Measurements from ENCODE around the gene SFRP5. TPM values are rescaled to one million over a fixed set of nuclear protein-coding genes. Genes with fewer than 3 reads are reported as not detected.

SFRP5 gene
- total and polyA plus RNA-seq, 2 of the 13 experiments (the other 11 are each of a cell fraction or from before 2014, with no cell fraction given): 0.32 to 1.7 TPM

DNA sequence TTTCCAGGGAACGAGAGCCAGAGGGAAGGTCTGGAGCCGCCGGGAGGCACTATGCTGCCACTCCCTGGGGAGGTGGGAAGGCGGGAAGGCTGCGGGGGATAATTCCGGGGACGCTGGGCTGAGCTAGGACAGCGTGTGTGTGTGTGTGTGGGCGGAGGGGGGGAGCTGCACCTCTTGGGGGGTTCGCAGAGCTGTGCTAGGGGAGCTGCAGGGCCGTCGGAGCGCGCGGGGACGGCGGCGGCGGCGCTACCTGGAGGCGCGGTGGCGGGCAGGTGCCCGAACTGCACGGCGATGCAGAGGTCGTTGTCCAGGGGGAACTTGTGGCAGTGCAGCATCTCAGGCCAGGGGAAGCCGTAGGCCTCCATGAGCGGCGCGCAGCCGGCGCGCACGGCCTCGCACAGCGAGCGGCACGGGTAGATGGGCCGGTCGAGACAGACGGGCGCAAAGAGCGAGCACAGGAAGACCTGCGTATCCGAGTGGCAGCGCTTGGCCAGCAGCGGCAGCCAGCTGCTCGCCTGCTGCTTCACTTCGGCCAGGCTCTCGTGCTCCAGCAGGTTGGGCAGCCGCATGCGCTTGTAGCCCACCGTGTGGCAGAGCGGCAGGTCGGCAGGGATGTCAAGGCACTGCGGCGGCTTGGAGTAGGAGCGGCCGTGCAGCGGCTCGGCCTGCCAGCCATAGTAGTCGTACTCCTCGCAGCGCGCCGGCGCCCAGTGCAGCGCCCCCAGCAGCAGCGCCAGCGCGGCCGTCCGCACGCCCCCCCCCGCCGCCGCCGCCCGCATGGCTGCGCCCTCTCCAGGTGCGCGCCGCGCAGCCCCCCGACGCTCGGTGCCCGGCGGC is 526 bp downstream of the SFRP5 start:
- POLR2A ChIA-PET: no interaction called here
- in situ Hi-C loops (cut with HindIII; ENCODE audit: extremely low pct_ligation_motif_present, low pct_unique_long_range_greater_than_20kb) (no loop called here), intact Hi-C loops (cut with micrococcal nuclease; ENCODE audit: unreplicated experiment) (no loop called here)
- 6% methylated on average over 3 of the region's 90 CpGs for WGBS (ENCODE audit: low lambda C conversion rate)
- H3K27me3 ChIP-seq (ENCODE audit: control insufficient read depth in 1 of 2, insufficient read depth in 2 of 2, low read length in 2 of 2): peaks cover 6 to 30% of the 10 kb centered on the region in 2 experiments
- no peak overlapping the region for H3K27ac ChIP-seq (ENCODE audit: extremely low read length, insufficient read depth, low read length)
- H3K4me1 ChIP-seq (ENCODE audit: insufficient read depth, low read length): peaks cover 49% of the 10 kb centered on the region
- peak overlapping the region; percentile 81 for H3K4me2 ChIP-seq (ENCODE audit: low read depth, low read length)
- no TSS peak for BruUV-seq (replicated peaks)
- H3K9me3 ChIP-seq (ENCODE audit: low read length): no peaks in the 10 kb centered on the region
- no peaks in the 10 kb centered on the region for H3K79me2 ChIP-seq (ENCODE audit: insufficient read depth, low read length)
- no peak for FAIRE-seq
- H3K4me3 ChIP-seq (replicated peaks in 1 of 3; ENCODE audit: insufficient read depth in 1 of 3, low read depth in 2 of 3, low read length in 3 of 3): peak overlapping the region in 2 of 3 experiments; percentile 47 to 61; a peak in 3 of 6 replicates
- ATAC-seq: peak; percentile 39
- CTCF ChIA-PET (ENCODE audit: low intra/inter-chr PET ratio, low total read pairs): no interaction called here
- H3K36me3 ChIP-seq (replicated peaks in 1 of 2; ENCODE audit: control insufficient read depth in 1 of 2, insufficient read depth in 2 of 2, low read length in 2 of 2): no peaks in the 10 kb centered on the region
- no peak overlapping the region for H2AFZ ChIP-seq (ENCODE audit: low read length)
- no peak overlapping the region for H3K9ac ChIP-seq (ENCODE audit: insufficient read depth, low read depth, low read length)
- H4K20me1 ChIP-seq (ENCODE audit: insufficient read depth, low read length): no peaks in the 10 kb centered on the region
- no peak for DNase-seq (ENCODE audit: low spot score)
- TF ChIP-seq PITX1 (CRISPR knock-in tag; IDR thresholded peaks at IDR 0.05): no peak
- no peak for TF ChIP-seq AKAP8 (CRISPR knock-in tag; IDR thresholded peaks at IDR 0.05)
- TF ChIP-seq, protein P1, sequence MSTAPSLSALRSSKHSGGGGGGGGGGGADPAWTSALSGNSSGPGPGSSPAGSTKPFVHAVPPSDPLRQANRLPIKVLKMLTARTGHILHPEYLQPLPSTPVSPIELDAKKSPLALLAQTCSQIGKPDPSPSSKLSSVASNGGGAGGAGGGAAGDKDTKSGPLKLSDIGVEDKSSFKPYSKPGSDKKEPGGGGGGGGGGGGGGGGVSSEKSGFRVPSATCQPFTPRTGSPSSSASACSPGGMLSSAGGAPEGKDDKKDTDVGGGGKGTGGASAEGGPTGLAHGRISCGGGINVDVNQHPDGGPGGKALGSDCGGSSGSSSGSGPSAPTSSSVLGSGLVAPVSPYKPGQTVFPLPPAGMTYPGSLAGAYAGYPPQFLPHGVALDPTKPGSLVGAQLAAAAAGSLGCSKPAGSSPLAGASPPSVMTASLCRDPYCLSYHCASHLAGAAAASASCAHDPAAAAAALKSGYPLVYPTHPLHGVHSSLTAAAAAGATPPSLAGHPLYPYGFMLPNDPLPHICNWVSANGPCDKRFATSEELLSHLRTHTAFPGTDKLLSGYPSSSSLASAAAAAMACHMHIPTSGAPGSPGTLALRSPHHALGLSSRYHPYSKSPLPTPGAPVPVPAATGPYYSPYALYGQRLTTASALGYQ (CRISPR knock-in tag; IDR thresholded peaks at IDR 0.05): no peak
- TF ChIP-seq ZNF563 (CRISPR knock-in tag; IDR thresholded peaks at IDR 0.05): no peak
- no peak for TF ChIP-seq TBX2 (CRISPR knock-in tag; IDR thresholded peaks at IDR 0.05; ENCODE audit: borderline replicate concordance)
- TF ChIP-seq NFAT5 (CRISPR knock-in tag; IDR thresholded peaks at IDR 0.05): no peak
- TF ChIP-seq, protein P2, sequence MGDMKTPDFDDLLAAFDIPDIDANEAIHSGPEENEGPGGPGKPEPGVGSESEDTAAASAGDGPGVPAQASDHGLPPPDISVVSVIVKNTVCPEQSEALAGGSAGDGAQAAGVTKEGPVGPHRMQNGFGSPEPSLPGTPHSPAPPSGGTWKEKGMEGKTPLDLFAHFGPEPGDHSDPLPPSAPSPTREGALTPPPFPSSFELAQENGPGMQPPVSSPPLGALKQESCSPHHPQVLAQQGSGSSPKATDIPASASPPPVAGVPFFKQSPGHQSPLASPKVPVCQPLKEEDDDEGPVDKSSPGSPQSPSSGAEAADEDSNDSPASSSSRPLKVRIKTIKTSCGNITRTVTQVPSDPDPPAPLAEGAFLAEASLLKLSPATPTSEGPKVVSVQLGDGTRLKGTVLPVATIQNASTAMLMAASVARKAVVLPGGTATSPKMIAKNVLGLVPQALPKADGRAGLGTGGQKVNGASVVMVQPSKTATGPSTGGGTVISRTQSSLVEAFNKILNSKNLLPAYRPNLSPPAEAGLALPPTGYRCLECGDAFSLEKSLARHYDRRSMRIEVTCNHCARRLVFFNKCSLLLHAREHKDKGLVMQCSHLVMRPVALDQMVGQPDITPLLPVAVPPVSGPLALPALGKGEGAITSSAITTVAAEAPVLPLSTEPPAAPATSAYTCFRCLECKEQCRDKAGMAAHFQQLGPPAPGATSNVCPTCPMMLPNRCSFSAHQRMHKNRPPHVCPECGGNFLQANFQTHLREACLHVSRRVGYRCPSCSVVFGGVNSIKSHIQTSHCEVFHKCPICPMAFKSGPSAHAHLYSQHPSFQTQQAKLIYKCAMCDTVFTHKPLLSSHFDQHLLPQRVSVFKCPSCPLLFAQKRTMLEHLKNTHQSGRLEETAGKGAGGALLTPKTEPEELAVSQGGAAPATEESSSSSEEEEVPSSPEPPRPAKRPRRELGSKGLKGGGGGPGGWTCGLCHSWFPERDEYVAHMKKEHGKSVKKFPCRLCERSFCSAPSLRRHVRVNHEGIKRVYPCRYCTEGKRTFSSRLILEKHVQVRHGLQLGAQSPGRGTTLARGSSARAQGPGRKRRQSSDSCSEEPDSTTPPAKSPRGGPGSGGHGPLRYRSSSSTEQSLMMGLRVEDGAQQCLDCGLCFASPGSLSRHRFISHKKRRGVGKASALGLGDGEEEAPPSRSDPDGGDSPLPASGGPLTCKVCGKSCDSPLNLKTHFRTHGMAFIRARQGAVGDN (CRISPR knock-in tag; IDR thresholded peaks at IDR 0.05): peak; percentile 45
- no peak for TF ChIP-seq MBNL3 (CRISPR knock-in tag; conservative IDR thresholded peaks at IDR 0.05)
- TF ChIP-seq ZBTB1 (CRISPR knock-in tag; IDR thresholded peaks at IDR 0.05; ENCODE audit: borderline replicate concordance): no peak
- no peak for TF ChIP-seq NR2F2 (IDR thresholded peaks at IDR 0.05; ENCODE audit: borderline replicate concordance, low read depth)
- peak; percentile 79; the same call in 1 of the 2 replicates for TF ChIP-seq EZH2 (conservative IDR thresholded peaks at IDR 0.05; ENCODE audit: low read depth, low read length)
- peak; percentile 47 for TF ChIP-seq HNRNPLL (IDR thresholded peaks at IDR 0.05; ENCODE audit: low read depth, low read length, poor library complexity, severe bottlenecking)
